GM19240 (cell line): ENCODE measurements around the gene POMT2.
"Not testable (repeated sequence)": the region's sequence is repeated elsewhere in the genome, so short reads cannot be mapped to it uniquely, and the experiment has no call there.

ENCODE experiments used
- DNase-seq: peaks from one replicate; pipeline ENCODE4 v3.0.0; 2011; ENCODE audit warnings: low spot score; ENCODE audit not compliant: insufficient read length

POMT2 gene

DNA sequence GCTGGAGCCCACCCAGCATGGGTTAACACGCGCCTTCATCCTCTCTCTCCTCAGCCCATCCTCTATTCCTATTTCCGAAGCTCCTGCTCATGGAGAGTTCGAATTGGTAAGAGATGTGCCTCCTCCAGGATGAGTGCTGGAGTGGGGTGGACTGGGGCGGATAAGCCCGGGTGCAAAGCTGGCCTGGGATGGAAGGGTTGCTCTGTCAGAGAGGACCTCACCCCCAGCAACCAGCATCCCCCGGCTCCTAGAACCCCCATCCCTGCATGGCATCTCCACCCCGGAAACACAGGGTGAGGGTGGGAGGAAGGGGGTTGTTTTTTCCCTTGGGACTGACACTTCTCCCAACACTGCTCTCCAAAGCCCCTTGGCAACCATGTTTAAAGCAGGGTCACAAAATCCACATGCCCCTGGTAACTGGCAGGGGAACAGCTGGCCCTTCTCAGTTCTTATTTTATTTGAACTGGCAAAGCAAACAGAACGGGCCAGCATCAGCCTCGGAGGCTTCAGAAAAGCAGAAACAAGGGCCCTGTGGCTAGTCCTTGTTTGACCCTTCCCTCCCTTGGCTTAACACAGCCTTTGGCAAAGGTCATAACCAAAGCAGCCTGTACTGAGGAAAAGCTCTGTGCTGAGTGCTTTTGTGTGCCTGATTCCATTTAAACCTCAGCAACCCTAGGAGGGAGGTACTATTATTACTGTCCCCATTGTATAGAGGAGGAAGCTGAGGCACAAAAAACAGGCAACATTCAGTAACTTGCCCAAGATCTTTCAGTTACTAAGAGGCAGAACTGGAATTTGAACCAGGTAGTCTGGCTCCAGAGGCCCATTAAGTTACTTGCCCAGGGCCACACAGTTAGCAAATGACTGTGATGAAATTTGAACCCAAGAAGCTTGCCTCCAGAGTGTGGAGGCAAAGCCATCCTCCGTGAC, 4.4 kb upstream of the POMT2 start:
- no peak for DNase-seq

DNA sequence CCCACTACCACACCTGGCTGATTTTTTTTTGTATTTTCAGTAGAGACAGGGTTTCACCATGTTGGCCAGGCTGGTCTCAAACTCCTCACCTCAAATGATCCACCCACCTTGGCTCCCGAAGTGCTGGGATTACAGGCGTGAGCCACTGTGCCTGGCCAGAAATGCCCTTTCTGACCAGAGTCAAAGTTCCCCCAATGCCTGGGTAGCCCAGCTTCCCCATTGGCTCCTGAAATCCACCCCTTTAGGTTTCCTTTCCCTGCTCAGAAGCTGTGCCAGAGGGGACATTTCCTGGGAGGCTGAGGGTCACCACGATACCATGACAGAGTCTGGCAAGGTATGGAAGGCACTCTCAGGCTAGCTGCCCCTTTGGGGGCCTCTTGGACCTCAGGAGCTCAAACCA, 3.6 kb upstream of the POMT2 start:
- DNase-seq, result no peak

DNA sequence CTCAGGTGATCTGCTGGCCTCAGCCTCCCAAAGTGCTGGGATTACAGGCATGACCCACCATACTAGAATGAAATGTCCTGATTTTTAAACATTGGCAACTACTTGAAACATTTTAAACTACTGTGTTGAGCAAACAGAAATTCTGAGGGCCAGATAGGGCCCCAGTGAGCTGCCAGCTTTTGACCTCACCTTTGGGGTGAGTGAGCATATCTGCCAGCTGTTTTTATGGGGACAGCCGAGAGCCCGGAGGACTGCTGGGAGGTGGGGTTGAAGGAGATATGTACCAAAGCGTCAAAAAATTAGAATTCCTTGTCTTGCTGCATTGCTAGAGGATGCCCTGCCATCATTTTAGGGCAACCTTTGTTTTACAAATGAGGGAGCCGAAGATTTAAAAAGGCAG, 2.9 kb upstream of the POMT2 start:
- no peak for DNase-seq

DNA sequence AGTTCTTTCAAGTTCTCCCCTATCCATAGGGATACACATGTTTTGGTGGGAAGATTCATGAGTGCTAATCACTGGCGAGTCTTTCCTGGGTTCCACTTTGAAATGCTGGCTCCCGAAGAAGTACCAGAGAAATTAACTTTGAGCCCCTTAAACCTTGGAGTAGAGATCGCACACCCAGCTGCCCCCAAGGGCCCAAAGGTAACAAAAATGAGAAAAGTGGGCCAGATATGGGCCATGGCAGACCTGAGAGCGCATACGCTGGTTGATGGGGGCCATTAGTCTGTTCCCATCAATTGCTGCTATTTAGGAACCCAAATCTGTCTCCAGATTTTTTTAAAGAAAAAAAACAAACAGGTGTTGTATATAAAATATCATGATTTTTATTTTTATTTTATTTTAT, 2.3 kb upstream of the POMT2 start:
- DNase-seq, result no peak

DNA sequence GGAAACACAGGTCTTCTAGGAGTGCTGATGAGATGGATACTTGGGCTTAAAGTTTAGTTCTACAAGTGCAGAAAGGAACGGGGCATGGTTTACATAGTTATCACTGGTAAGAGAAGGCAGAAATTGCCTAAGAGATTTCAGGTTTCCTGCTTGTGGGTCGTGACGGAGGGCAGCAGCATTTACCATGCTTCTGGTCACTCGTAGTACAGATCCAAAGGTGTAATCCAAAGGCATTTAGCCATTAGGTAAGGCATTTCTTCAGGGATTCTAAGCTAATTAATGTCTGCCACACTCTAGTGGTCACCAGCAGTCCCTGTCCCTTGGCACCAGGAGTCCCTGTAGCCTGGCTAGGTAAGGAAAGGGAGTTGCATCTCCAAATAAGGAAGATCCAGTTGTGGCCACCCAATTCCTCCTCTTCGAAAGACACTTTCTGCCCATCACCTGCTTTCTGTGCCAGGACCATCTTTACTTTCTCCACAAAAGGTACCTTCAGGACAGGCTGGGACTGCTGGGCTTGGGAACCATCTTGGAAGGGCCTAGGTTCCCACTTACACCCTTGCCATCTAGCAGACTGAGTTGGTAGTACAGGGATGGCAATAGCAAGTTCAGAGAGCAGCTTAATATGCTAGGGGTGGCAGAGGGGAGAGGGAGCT, 1.7 kb upstream of the POMT2 start:
- no peak for DNase-seq

DNA sequence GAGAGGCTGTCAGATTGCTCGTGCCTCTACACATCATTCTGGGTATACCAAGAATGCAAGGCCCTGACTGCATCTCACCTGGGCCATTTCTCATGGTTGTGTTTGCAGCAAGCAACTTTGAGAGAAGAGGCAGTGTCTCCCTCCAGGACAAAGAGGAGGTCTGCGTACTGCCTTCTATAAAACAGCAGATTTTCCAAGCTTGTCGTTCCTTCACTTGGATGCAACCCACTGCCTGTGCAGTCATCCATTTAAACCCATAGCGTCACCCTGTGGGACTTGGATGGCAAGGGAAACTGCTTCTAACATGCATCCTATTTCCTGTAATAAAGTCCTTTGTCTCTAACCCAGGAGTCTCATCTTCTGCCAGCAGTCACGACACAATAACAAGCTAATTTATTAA, 1.3 kb downstream of the POMT2 start:
- DNase-seq, result no peak

DNA sequence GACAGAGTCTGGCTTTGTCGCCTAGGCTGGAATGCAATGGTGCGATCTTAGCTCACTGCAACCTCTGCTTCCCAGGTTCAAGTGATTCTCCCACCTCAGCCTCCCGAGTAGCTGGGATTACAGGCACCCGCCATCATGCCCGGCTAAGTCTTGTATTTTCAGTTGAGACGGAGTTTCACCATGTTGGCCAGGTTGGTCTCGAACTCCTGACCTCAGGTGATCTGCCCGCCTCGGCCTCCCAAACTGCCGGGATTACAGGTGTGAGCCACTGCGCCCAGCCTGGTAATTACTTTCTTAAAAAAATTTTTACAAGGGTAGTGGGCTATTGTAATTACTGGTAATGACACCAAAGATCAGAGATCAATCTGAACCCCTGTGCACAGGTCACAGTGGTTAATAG, 1.9 kb downstream of the POMT2 start:
- DNase-seq, result not testable (repeated sequence)

DNA sequence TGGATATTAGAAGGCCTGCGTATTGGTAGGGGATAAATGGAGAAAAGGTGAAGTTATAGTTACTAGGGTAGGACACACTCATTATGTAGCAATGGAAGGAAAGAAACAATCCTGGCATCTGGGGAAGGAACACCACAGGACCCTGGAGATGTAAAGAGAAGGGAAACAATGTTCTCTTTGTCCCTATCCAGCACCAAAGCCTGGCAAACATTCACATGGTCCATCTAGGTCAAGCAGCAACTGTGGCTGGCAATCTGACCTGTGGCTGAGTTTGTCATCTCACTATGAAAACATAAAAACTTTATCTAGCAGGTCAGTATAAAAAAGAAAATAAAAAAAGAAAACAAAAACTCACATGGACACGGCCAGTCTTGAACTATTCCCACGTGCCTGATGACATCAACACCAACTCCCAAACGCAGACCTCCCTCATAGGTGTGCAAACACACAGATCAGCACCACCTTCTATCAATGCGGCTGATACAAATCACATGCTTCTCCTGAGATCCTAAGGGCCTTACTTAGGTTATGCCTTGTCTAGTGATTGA, 2.6 kb downstream of the POMT2 start:
- DNase-seq, result no peak

DNA sequence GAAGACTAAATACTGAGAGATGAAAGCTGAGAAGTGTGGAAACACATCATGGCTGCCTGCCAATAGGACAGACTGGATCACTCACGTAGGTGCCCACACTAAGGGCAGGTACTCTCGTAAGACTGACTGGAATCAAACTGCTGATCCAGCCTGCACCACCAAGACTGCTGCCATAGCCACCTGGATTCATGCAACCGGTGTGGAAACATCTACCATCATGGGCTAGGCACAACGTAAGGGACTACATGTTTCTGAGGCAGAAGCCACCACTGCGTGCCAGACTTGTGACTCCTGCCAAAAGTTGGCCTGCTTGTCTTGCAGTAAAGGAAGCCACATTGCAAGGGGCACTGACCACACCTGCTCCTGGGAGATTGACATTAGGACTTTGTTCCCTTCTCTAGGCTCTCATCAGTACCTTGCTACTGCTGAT, 3.8 kb downstream of the POMT2 start:
- DNase-seq, result no peak

DNA sequence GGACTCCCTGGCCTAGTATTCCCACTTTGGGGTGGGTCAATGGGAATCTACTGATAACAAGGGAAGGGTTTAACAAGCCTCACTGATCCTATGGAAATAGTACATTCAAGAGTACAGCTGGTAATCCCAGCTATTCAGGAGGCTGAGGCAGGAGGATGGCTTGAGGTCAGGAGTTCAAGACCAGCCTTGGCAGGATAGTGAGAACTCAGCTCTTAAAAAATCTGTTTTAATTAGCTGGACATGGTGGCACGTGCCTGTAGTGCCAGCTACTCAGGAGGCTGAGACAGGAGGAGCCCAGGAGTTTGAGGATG, 4.5 kb downstream of the POMT2 start:
- DNase-seq, result no peak

DNA sequence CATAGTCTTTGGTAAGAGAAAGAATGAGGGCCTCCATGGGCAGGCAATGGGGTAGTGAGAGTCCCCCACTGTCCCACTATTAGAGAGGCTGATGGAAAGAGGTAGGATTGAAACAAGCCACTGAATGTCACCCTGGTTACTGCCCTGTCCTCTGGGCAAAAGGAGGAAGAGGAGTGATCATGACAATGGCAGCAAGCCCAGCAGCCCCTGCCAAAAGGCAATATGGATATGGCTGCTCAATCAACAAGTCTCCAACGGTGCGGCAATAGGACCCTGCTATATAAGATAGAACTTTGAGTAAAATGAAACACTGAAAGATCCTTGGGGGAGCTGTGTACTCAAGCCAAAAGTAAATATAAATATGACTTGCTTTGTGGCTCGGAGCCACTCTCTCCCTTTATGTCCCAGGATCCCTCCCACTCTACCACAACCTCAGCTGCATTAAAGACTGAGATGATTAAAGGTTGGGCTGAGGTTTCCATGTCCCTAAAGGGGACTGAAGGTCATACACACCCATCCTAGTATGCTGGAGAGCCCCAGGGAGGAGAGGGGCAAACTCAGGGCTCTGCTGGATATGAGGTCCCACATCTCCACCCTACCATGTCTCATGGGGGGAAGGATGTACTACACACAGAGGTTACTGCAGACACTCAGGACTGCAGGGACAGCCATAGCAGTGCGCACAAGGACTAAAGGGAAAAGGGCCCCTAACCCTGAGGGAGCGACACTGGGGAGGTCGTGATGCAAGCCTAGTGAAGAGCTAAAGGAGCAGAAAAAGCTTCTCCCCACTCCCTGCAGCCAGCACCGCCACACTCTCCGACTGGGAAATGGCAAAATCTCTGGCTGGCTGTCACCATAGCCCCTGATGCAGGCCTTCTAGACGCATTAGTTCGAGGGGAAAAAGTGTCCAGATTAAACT, 5.9 kb downstream of the POMT2 start:
- no peak for DNase-seq

DNA sequence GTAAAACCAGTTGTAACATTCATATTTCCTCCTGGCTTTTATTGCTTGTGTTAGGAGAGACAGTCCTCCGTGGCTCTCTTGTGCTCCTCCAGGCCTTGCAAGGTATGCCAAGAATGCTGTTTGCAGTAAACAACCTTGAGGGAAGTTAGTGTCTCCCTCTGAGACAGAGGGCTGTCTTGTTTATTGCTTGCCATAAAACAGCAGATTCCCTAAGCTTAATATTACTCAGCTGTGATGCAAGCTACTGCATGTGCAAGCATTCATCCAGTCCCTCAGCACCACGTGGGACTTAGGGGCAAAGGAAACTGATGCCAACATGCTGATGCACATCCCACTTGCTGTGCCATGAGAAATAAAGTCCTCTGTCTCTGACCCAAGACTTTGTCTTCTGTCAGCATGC, 6.6 kb downstream of the POMT2 start:
- no peak for DNase-seq

DNA sequence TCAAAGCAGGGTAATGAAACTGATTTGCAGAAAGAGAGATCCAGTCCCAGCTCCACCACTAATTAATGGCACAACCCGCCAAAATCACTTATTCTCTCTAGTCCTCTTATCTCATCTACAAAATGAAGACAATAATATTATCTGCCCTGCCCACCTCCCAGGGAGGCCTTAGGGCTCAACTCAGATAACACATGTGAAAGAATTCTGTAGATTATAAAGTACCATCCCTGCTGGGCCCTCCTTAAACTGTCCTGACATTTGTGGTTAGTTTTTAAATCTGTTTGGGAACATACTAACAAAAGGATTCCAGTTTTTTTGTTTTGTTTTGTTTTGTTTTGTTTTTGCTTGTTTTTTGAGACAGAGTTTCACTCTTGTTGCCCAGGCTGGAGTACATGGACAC, 7.3 kb downstream of the POMT2 start:
- DNase-seq, result no peak

DNA sequence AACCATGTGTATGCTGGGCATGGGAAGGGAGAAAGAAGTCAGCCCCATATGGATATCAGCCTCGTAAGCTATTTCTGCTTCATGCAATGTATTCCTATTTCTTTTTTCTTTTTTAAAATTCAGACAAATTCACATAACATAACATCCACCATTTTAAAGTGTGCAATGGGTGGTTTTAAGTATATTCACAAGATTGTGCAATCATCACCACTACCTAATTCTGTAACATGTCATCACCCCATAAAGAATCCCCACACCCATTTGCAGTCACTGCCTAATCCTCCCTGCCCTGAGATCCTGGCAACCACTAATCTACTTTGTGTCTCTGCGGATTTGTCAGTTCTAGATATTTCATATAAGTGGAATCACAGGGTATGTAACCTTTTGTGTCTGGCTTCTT, 9.5 kb downstream of the POMT2 start:
- no peak for DNase-seq

DNA sequence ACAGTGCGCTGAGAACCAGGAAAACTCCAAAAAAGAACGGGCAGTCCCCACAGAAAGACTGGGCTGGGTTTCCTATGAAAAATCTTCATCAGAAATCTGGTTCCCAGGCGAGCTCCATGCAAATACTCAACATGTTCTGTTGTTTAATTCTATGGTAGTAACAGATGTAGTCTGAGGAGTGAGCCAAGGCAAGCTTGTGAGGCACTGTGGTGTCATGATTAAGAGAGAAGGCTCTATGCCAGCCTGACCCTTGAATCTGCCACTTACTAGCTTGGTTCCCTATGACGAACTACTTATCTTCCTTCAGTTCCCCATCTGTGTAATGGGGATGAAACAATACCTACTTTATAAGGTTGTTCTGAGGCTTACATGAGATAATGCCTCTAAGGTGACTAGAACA, 10.7 kb downstream of the POMT2 start:
- no peak for DNase-seq

DNA sequence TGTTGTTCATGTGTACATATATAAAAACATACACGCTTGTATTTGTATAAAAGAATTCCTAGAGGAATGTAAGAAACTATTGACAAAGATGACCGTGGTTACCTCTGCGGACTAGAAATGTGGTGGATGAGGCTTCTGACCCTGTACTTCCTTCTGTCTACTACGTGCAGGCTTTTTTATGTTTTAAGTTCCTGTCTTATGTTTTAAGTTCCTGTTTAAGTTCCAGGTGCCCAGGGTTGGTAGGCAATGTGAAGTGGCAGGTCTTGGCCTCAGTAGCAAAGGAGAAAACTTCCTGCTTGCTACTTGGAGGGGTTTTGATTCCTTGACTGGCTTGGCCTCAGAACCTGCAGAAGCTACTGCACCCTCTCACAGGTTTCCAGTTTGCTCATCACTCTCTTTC, 11.6 kb downstream of the POMT2 start:
- no peak for DNase-seq

DNA sequence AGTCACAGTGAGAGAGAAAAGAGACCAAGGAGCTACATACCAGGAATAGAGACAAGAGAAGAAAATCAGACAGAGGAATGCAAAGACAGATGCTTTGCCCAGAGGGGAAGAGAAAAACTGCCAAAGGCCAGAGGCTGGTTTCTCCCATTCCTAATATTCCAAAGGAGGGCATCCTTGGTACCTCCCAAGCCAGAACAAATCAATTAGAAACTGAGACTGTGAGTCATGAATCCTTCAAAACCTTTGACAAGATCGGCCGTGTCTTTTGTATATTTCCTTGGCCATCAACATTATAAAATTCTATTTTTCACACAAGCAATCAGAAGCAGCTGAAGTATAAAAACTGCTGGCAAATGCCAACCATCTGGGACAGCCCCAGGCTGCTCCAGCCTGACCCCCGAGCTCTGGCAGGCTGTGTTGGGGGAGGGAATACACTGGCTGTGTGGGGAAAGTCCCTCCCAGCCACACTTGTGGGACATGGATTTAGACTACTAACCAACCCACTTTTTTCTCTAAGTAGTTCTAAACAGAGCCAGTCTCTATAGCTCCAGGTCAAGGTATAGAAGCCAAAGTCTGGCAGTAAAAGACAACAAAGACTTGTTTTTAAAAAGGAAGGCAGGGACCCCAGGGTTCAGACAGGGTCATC, 13.7 kb downstream of the POMT2 start:
- DNase-seq, result no peak

DNA sequence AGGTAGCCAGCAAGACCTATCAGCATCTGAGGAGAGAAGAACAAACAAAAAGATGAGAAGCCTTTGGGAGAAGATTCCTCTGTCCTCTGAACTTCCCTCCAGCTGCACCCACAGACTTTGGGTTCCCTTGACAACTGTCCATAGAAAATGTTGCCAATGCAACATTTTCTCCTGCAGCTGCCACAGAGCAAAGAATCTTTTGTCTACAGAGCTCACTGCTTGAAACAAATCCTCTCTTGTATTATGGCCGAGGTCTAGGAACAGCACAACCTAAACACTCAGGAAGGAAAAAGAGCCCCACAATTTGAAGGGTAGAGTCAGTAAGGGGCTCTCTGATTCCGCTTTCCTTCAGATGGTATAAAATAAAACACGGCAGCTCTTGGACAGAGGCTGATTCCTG, 14.3 kb downstream of the POMT2 start:
- DNase-seq, result no peak

DNA sequence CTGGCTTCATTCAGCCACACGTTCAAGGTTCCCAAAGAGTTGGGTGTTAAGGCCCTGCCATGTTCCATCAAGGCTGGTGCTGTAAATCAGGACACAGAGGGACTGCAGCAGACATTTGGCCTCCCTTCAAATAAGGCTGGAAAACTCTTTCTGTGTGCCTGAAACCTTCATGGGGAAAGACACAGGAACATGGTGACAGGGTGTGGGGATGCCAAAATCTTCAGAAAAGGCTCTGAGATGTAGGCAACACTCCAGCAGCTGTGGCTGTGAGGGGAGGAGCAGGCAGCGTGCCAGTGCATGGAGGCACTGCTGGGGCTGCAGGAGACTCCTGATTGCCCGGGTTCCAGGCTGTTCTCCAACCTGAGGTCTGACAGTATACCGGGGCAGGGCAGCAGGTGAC, 15.0 kb downstream of the POMT2 start:
- DNase-seq, result no peak

DNA sequence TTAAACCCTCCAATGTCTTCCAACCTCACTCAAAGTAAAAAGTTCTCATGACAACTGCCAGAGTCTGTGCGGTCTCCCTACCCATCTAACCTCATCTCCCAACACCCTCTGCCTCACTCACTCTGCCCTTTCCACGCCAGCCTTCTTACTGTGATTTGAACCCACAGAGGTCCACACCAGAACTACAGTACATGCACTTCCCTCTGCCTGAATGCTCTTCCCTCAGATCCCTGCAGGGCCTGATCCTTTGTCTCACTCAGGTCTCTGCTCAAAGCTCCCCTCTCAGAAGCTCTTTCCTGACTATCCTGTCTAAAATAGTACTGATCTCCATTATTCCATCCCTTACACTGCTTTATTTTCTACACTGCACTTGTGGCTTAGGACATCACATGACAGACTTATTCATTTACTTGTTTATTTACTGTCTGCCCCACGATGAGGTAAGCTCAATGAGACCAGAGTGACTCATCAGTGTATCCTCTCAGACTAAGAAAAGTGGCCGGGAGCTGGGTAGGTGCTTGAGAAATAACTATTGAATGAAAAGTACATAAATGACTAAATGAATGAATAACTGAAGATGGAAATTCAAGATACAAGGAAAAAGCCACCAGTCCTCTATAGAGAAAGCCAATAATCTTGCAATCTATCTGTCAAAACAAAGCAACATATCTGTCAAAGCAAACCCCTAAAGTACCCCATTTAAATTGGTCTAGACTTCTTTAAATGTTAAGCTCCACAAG, 17.1 kb downstream of the POMT2 start:
- no peak for DNase-seq

DNA sequence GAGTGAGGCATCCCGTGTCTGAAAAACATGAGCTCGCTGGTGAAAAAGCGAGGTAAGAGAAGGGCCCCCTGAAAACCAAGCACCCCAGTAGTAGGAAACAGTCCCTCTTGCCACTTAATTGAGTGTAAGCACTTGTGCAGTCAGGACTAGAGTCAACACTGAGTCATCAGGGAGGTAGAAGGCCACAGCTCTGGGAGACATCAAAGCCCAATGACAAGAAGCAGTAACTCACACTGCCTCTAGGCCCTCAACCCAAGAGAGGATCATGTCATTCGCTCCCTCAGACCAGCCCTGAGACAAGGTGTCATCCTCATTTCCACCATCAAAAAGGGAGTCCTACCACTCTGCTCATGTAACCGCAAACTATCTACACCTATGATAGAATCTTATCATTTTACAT, 17.8 kb downstream of the POMT2 start:
- DNase-seq, result no peak
